HepG2 (cell line): Measurements from ENCODE around the gene HSPA6. TPM values are rescaled to one million over a fixed set of nuclear protein-coding genes. Genes with fewer than 3 reads are reported as not detected.

Experiments used
- ATAC-seq: fragments of 200-7000 bp; cut with Tn5 transposase; 3 replicates; pipeline ENCODE4 v1.9.1; 2020; ENCODE audit warnings: mild to moderate bottlenecking, moderate library complexity
- BruUV-seq: library from RNA; stranded (reverse); fragments of 400-500 nt; replicated peaks from 2 replicates; lab custom pipeline; 2021; lab: Mats Ljungman, UMichigan
- CTCF ChIA-PET: fragments of 300-600 bp; formaldehyde crosslinking; extraction: SDS; loops from one replicate; lab custom pipeline; 2021; ENCODE audit warnings: low total read pairs, inconsistent platforms, low intra/inter-chr PET ratio; lab: Yijun Ruan, JAX
- POLR2A ChIA-PET: fragments of 350-600 bp; sonication (Branson Sonifier 250); formaldehyde crosslinking; loops from one replicate; lab custom pipeline; 2020; ENCODE audit warnings: antibody characterized with exemption, inconsistent platforms; lab: Yijun Ruan, JAX
- DNase-seq: peaks from one replicate; pipeline ENCODE4 v3.0.0-alpha.2; 2015; ENCODE audit warnings: low spot score
- FAIRE-seq: peaks from 3 replicates; lab custom pipeline; 2011; peaks lifted over from hg19 to GRCh38; lab: Jason Lieb, UNC
- H2AFZ ChIP-seq: one replicate; pipeline ENCODE4 v1.6.1; 2011; ENCODE audit warnings: low read length, inconsistent platforms
- H3K27ac ChIP-seq: fragments of 300-600 bp; 3 replicates; pipeline ENCODE4 v1.8.0; 2011; ENCODE audit warnings: mixed run types, mild to moderate bottlenecking, mixed read lengths, low read length, inconsistent platforms; ENCODE audit not compliant: insufficient read depth; ENCODE audit errors: extremely low read length
- H3K27me3 ChIP-seq, 2 experiments: fragments of 200-600 bp in 1 of 2; 2 replicates in 1 of 2; 3 replicates in 1 of 2; pipeline versions ENCODE4 v1.6.0 to v1.8.0; 2011; ENCODE audit warnings: low read length in 2 of 2, mild to moderate bottlenecking in 2 of 2, moderate library complexity in 2 of 2, inconsistent platforms in 1 of 2; ENCODE audit not compliant: insufficient read depth in 2 of 2, control insufficient read depth in 1 of 2
- H3K36me3 ChIP-seq, 2 experiments: fragments of 200-600 bp in 1 of 2; replicated peaks in 1 of 2; 2 replicates in 1 of 2; 3 replicates in 1 of 2; pipeline versions ENCODE4 v1.5.1 to v1.8.0; 2011; ENCODE audit warnings: low read length in 2 of 2, inconsistent platforms in 1 of 2; ENCODE audit not compliant: insufficient read depth in 2 of 2, control insufficient read depth in 1 of 2
- H3K4me1 ChIP-seq: 2 replicates; pipeline ENCODE4 v1.5.1; 2012; ENCODE audit warnings: low read length, inconsistent platforms; ENCODE audit not compliant: insufficient read depth
- H3K4me2 ChIP-seq: 2 replicates; pipeline ENCODE4 v1.6.0; 2011; ENCODE audit warnings: low read depth, low read length, inconsistent platforms
- H3K4me3 ChIP-seq, 3 experiments: fragments of 200-600 bp in 1 of 3; sonication (generic), shearing (Covaris generic) in 1 of 3; replicated peaks in 1 of 3; 2 replicates each; pipeline ENCODE4 v1.5.1; 2011 to 2016; ENCODE audit warnings: low read length in 3 of 3, inconsistent platforms in 2 of 3, low read depth in 2 of 3, mild to moderate bottlenecking in 2 of 3, control low read depth in 1 of 3, mixed read lengths in 1 of 3; ENCODE audit not compliant: insufficient read depth in 1 of 3
- H3K79me2 ChIP-seq: one replicate; pipeline ENCODE4 v1.6.1; 2011; ENCODE audit warnings: low read length, inconsistent platforms; ENCODE audit not compliant: insufficient read depth
- H3K9ac ChIP-seq: 2 replicates; pipeline ENCODE4 v1.6.0; 2011; ENCODE audit warnings: mild to moderate bottlenecking, low read depth, low read length, inconsistent platforms; ENCODE audit not compliant: insufficient read depth
- H3K9me3 ChIP-seq: 2 replicates; pipeline ENCODE4 v1.5.1; 2012; ENCODE audit warnings: mild to moderate bottlenecking, low read length
- H4K20me1 ChIP-seq: 2 replicates; pipeline ENCODE4 v1.6.0; 2011; ENCODE audit warnings: inconsistent platforms, mild to moderate bottlenecking, low read length, moderate library complexity; ENCODE audit not compliant: insufficient read depth
- E2F2 ChIP-seq: sonication (generic); formaldehyde crosslinking; IDR thresholded peaks from 2 replicates; pipeline ENCODE4 v1.4.0; 2020; ENCODE audit warnings: missing genetic modification reagents, borderline replicate concordance
- ELF4 ChIP-seq: sonication (generic); formaldehyde crosslinking; IDR thresholded peaks from 2 replicates; pipeline ENCODE4 v1.5.0; 2020; ENCODE audit warnings: missing genetic modification reagents, mild to moderate bottlenecking, moderate library complexity, borderline replicate concordance
- FOXA1 ChIP-seq, 2 experiments: fragments of 450-650 bp in 1 of 2; sonication (generic) in 1 of 2; formaldehyde crosslinking in 1 of 2; IDR thresholded peaks; 2 replicates each; pipeline versions ENCODE4 v1.4.0 to v1.6.1; 2016 to 2020; ENCODE audit warnings: missing genetic modification reagents in 1 of 2
- IKZF4 ChIP-seq: sonication (generic); formaldehyde crosslinking; IDR thresholded peaks from 2 replicates; pipeline ENCODE4 v1.5.1; 2020; ENCODE audit warnings: borderline replicate concordance, mild to moderate bottlenecking, low read depth, missing genetic modification reagents; ENCODE audit errors: not compliant biosample characterization
- NFIC ChIP-seq: IDR thresholded peaks from 2 replicates; pipeline ENCODE4 v1.6.1; 2012; ENCODE audit warnings: mild to moderate bottlenecking, low read length, inconsistent platforms
- SP4 ChIP-seq: sonication (generic); formaldehyde crosslinking; IDR thresholded peaks from 2 replicates; pipeline ENCODE4 v1.8.1; 2023; ENCODE audit warnings: mild to moderate bottlenecking, missing genetic modification reagents
- SP5 ChIP-seq: IDR thresholded peaks from 2 replicates; pipeline ENCODE4 v1.6.1; 2016; ENCODE audit warnings: low read depth, borderline replicate concordance
- THAP7 ChIP-seq: sonication (generic); formaldehyde crosslinking; IDR thresholded peaks from 2 replicates; pipeline ENCODE4 v1.8.1; 2023; ENCODE audit warnings: mild to moderate bottlenecking, missing genetic modification reagents
- ZNF232 ChIP-seq: sonication (generic); formaldehyde crosslinking; IDR thresholded peaks from 2 replicates; pipeline ENCODE4 v1.4.0; 2020; ENCODE audit warnings: missing genetic modification reagents, borderline replicate concordance
- ZNF317 ChIP-seq: sonication (generic); formaldehyde crosslinking; IDR thresholded peaks from 2 replicates; pipeline ENCODE4 v1.5.0; 2020; ENCODE audit warnings: mild to moderate bottlenecking, missing genetic modification reagents
- ZNF703 ChIP-seq: sonication (generic); formaldehyde crosslinking; IDR thresholded peaks from 2 replicates; pipeline ENCODE4 v1.5.1; 2020; ENCODE audit warnings: missing genetic modification reagents, mild to moderate bottlenecking, moderate library complexity, borderline replicate concordance
- WGBS: methylation state at CpG from one replicate; pipeline ENCODE4 v1.1.6; 2017; ENCODE audit warnings: low lambda C conversion rate; 5-methylcytosine and 5-hydroxymethylcytosine counted together
- in situ Hi-C: cut with HindIII; loops from 2 replicates; pipeline ENCODE4 v1.10.0; 2017; ENCODE audit warnings: low pct_unique_long_range_greater_than_20kb; ENCODE audit not compliant: extremely low pct_ligation_motif_present
- intact Hi-C: fragments of 100-400 bp; cut with micrococcal nuclease; formaldehyde crosslinking; loops from one replicate; pipeline ENCODE4 v1.10.0; 2022; ENCODE audit not compliant: unreplicated experiment
- polyA plus RNA-seq, 8 experiments: library from polyadenylated mRNA; depleted of rRNA in 3 of 8; stranded (reverse) in 7 of 8; unstranded in 1 of 8; fragments of >200 nt; fragmentation: Illumina TruSeq in 4 of 8; extraction: Trizol in 4 of 8; gene quantifications; 2 replicates each; pipeline versions ENCODE4 v1.2.1 to v1.2.3, GENCODE V29; 2011 to 2016; ENCODE audit warnings: low read depth in 4 of 8, missing spikeins in 1 of 8, mixed read lengths in 1 of 8; ENCODE audit not compliant: insufficient read depth in 1 of 8
- total RNA-seq, 5 experiments: library from RNA; depleted of rRNA; stranded (reverse); fragments of >200 nt; fragmentation: Illumina TruSeq; extraction: Trizol; gene quantifications; 2 replicates each; pipeline ENCODE4 v1.2.3, GENCODE V29; 2016; ENCODE audit warnings: low read depth in 1 of 5
- TF ChIP-seq, protein P1 (sequence below): sonication (generic); formaldehyde crosslinking; IDR thresholded peaks from 2 replicates; pipeline ENCODE4 v1.5.1; 2020; ENCODE audit warnings: missing genetic modification reagents, mild to moderate bottlenecking, borderline replicate concordance
- TF ChIP-seq, protein P2 (sequence below): sonication (generic); formaldehyde crosslinking; IDR thresholded peaks from 2 replicates; pipeline ENCODE4 v1.4.0; 2020; ENCODE audit warnings: missing genetic modification reagents, borderline replicate concordance

HSPA6 gene
- total and polyA plus RNA-seq, 2 of the 13 experiments (the other 11 are each of a cell fraction or from before 2014, with no cell fraction given): 0.07 TPM; not detected in 1

DNA sequence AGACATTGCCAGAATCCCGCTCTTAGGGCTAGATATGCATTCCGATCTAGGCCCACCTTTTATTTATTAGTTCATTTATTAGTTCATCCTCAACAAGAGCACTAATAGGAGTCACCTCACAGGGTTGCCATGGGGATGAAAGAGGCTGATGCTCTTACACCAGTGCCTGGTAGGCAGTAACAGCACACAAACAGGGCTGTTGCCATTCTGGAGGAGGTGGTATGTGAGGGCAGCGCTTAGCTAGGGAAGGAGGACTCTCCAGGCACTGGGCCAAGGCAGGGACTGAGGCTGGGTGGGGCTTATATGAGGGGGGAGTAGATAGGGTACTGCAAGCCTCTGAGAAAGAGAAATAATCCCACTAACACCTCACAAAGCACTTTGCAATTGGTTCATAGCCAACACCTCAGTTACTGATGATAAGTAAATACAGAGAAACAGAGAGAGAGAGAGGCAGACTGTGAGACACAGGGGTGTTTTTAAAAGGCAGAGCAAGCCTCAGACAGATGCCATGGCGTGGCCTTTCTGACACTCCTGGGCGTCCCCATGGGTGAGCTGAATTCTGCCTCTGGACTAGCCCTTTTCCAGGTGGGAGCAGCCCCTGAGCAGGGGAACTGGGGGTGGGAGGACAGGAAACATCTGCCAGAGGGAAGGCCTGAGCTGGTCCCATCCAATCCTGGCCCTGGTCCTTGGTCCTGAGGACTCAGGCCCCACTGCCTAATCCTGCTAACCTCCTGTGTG lies 13.2 kb upstream of the HSPA6 start (continued):
- no peak for TF ChIP-seq THAP7 (CRISPR knock-in tag)
- no peak for TF ChIP-seq ELF4 (CRISPR knock-in tag)
- TF ChIP-seq NFIC: no peak
- TF ChIP-seq ZNF317 (CRISPR knock-in tag): no peak
- no peak for TF ChIP-seq SP5 (CRISPR knock-in tag)
- no peak for TF ChIP-seq ZNF703 (CRISPR knock-in tag)
- TF ChIP-seq, protein P1, sequence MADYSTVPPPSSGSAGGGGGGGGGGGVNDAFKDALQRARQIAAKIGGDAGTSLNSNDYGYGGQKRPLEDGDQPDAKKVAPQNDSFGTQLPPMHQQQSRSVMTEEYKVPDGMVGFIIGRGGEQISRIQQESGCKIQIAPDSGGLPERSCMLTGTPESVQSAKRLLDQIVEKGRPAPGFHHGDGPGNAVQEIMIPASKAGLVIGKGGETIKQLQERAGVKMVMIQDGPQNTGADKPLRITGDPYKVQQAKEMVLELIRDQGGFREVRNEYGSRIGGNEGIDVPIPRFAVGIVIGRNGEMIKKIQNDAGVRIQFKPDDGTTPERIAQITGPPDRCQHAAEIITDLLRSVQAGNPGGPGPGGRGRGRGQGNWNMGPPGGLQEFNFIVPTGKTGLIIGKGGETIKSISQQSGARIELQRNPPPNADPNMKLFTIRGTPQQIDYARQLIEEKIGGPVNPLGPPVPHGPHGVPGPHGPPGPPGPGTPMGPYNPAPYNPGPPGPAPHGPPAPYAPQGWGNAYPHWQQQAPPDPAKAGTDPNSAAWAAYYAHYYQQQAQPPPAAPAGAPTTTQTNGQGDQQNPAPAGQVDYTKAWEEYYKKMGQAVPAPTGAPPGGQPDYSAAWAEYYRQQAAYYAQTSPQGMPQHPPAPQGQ (CRISPR knock-in tag): no peak
- TF ChIP-seq IKZF4: no peak

DNA sequence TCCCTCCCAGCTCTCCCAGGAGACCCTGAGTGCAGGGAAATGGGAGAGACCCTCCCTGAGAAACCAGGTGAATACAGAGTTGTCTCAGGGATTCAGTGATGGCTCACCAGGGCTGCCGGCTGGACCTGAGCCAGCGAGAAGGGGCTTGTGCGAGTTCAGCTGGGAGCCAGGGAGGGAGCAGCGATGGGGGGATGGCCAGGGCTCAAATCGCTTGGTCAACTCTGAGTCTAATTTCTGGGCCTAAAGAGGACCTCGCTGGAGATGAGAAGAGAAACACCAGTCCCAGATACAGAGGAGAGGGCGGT lies 12.6 kb upstream of the HSPA6 start:
- Histone ChIP-seq H3K79me2 (no peaks in the 10 kb centered on the region), H3K4me3 (no peak overlapping the region), H3K27ac (no peak overlapping the region), H3K4me2 (no peak overlapping the region), H3K4me1 (peaks cover 22% of the 10 kb centered on the region), H3K27me3 (no peaks in the 10 kb centered on the region), H2AFZ (no peak overlapping the region), H3K36me3 (no peaks in the 10 kb centered on the region), H4K20me1 (no peaks in the 10 kb centered on the region), H3K9ac (no peak overlapping the region), H3K9me3 (no peaks in the 10 kb centered on the region)
- ATAC-seq (no peak), FAIRE-seq (no peak), DNase-seq (no peak)
- in situ Hi-C loops: no loop called here
- no TSS peak for BruUV-seq
- WGBS: 56% methylated on average over 7 of the region's 7 CpGs
- CTCF ChIA-PET: no interaction called here
- POLR2A ChIA-PET: no interaction called here
- intact Hi-C loops: no loop called here
- TF ChIP-seq, protein P2, sequence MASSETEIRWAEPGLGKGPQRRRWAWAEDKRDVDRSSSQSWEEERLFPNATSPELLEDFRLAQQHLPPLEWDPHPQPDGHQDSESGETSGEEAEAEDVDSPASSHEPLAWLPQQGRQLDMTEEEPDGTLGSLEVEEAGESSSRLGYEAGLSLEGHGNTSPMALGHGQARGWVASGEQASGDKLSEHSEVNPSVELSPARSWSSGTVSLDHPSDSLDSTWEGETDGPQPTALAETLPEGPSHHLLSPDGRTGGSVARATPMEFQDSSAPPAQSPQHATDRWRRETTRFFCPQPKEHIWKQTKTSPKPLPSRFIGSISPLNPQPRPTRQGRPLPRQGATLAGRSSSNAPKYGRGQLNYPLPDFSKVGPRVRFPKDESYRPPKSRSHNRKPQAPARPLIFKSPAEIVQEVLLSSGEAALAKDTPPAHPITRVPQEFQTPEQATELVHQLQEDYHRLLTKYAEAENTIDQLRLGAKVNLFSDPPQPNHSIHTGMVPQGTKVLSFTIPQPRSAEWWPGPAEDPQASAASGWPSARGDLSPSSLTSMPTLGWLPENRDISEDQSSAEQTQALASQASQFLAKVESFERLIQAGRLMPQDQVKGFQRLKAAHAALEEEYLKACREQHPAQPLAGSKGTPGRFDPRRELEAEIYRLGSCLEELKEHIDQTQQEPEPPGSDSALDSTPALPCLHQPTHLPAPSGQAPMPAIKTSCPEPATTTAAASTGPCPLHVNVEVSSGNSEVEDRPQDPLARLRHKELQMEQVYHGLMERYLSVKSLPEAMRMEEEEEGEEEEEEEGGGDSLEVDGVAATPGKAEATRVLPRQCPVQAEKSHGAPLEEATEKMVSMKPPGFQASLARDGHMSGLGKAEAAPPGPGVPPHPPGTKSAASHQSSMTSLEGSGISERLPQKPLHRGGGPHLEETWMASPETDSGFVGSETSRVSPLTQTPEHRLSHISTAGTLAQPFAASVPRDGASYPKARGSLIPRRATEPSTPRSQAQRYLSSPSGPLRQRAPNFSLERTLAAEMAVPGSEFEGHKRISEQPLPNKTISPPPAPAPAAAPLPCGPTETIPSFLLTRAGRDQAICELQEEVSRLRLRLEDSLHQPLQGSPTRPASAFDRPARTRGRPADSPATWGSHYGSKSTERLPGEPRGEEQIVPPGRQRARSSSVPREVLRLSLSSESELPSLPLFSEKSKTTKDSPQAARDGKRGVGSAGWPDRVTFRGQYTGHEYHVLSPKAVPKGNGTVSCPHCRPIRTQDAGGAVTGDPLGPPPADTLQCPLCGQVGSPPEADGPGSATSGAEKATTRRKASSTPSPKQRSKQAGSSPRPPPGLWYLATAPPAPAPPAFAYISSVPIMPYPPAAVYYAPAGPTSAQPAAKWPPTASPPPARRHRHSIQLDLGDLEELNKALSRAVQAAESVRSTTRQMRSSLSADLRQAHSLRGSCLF (CRISPR knock-in tag): no peak
- TF ChIP-seq E2F2 (CRISPR knock-in tag) (no peak), ZNF232 (CRISPR knock-in tag) (no peak), FOXA1 (IDR thresholded peaks at IDR 0.05) (no peak), FOXA1 (CRISPR knock-in tag; IDR thresholded peaks at IDR 0.05) (no peak), SP4 (CRISPR knock-in tag) (no peak)
